BE2C (cell line): ENCODE data around the gene TRIM44.

ENCODE experiments used
- DNase-seq: peaks from one replicate; pipeline ENCODE4 v3.0.0-alpha.2; 2020
- H3K27me3 ChIP-seq: fragments of 250-450 bp; sonication (Bioruptor Pico); 2 replicates; pipeline ENCODE4 v1.5.1; 2020; ENCODE audit warnings: mild to moderate bottlenecking
- H3K36me3 ChIP-seq: fragments of 250-450 bp; sonication (Bioruptor Pico); 2 replicates; pipeline ENCODE4 v1.5.1; 2020; ENCODE audit warnings: mild to moderate bottlenecking
- H3K4me1 ChIP-seq: fragments of 250-450 bp; sonication (Bioruptor Pico); 2 replicates; pipeline ENCODE4 v1.5.1; 2020
- H3K4me3 ChIP-seq: 2 replicates; pipeline ENCODE4 v1.5.1; 2011; ENCODE audit warnings: low read depth, low read length
- H3K9me3 ChIP-seq: fragments of 250-450 bp; sonication (Bioruptor Pico); 2 replicates; pipeline ENCODE4 v1.5.1; 2020
- CTCF ChIP-seq: IDR thresholded peaks from 2 replicates; pipeline ENCODE4 v1.5.1; 2012; ENCODE audit warnings: mild to moderate bottlenecking, low read depth, low read length

The TRIM44 gene

GRCh38 chr11:35862666-35863065, 200.1 kb downstream of the TRIM44 start:
- H3K36me3 ChIP-seq: no peaks in the 10 kb centered on the region
- no peak for TF ChIP-seq CTCF
- H3K27me3 ChIP-seq: no peaks in the 10 kb centered on the region
- no peaks in the 10 kb centered on the region for H3K4me1 ChIP-seq
- no peak overlapping the region for H3K4me3 ChIP-seq
- no peaks in the 10 kb centered on the region for H3K9me3 ChIP-seq
- DNase-seq: no peak

- H3K4me1 ChIP-seq: no peaks in the 10 kb centered on the region
- DNase-seq: no peak
- no peaks in the 10 kb centered on the region for H3K27me3 ChIP-seq
- H3K36me3 ChIP-seq: no peaks in the 10 kb centered on the region
- no peaks in the 10 kb centered on the region for H3K9me3 ChIP-seq
- no peak overlapping the region for H3K4me3 ChIP-seq
- TF ChIP-seq CTCF: no peak
Observed at GRCh38 chr11:35864131-35864530, 201.6 kb downstream of the TRIM44 start.

GRCh38 chr11:35866601-35867000, 204.0 kb downstream of the TRIM44 start:
- Histone ChIP-seq H3K9me3 (no peaks in the 10 kb centered on the region), H3K4me3 (no peak overlapping the region)

More at GRCh38 chr11:35866601-35867000, 204.0 kb downstream of the TRIM44 start:
- Histone ChIP-seq H3K27me3 (no peaks in the 10 kb centered on the region), H3K36me3 (no peaks in the 10 kb centered on the region), H3K4me1 (no peaks in the 10 kb centered on the region)
- no peak for TF ChIP-seq CTCF
- no peak for DNase-seq
